PFSK-1 (cell line): ENCODE measurements around the gene TAF9.

ENCODE experiments used
- FOXP2 ChIP-seq: optimal IDR thresholded peaks from 2 replicates; pipeline ENCODE3; 2011; ENCODE audit warnings: borderline replicate concordance, control low read depth, inconsistent platforms; ENCODE audit not compliant: insufficient read depth; ENCODE audit errors: extremely low read length, extremely low read depth
- POLR2AphosphoS5 ChIP-seq: IDR thresholded peaks from 2 replicates; pipeline ENCODE4 v1.6.1; 2012; ENCODE audit warnings: low read depth, mild to moderate bottlenecking, control low read depth, low read length, moderate library complexity
- SIN3A ChIP-seq: IDR thresholded peaks from 2 replicates; pipeline ENCODE4 v1.6.1; 2012; ENCODE audit warnings: mild to moderate bottlenecking, low read length, moderate library complexity, borderline replicate concordance; ENCODE audit not compliant: insufficient read depth
- TAF1 ChIP-seq: IDR thresholded peaks from 2 replicates; pipeline ENCODE4 v1.6.1; 2012; ENCODE audit warnings: low read length, control low read depth, borderline replicate concordance; ENCODE audit not compliant: insufficient read depth
- TF ChIP-seq, protein P1 (sequence below), 2 experiments: IDR thresholded peaks; 2 replicates each; pipeline versions ENCODE4 v1.6.1 to v1.8.0; 2011 to 2012; ENCODE audit warnings: low read depth in 2 of 2, low read length in 2 of 2, control low read depth in 1 of 2, inconsistent platforms in 1 of 2, mild to moderate bottlenecking in 1 of 2, moderate library complexity in 1 of 2; ENCODE audit not compliant: insufficient read depth in 1 of 2

TAF9 gene

GRCh38 chr5:69317391-69317790 lies 51.9 kb downstream of the TAF9 start:
- no peak for TF ChIP-seq TAF1
- TF ChIP-seq, protein P1, sequence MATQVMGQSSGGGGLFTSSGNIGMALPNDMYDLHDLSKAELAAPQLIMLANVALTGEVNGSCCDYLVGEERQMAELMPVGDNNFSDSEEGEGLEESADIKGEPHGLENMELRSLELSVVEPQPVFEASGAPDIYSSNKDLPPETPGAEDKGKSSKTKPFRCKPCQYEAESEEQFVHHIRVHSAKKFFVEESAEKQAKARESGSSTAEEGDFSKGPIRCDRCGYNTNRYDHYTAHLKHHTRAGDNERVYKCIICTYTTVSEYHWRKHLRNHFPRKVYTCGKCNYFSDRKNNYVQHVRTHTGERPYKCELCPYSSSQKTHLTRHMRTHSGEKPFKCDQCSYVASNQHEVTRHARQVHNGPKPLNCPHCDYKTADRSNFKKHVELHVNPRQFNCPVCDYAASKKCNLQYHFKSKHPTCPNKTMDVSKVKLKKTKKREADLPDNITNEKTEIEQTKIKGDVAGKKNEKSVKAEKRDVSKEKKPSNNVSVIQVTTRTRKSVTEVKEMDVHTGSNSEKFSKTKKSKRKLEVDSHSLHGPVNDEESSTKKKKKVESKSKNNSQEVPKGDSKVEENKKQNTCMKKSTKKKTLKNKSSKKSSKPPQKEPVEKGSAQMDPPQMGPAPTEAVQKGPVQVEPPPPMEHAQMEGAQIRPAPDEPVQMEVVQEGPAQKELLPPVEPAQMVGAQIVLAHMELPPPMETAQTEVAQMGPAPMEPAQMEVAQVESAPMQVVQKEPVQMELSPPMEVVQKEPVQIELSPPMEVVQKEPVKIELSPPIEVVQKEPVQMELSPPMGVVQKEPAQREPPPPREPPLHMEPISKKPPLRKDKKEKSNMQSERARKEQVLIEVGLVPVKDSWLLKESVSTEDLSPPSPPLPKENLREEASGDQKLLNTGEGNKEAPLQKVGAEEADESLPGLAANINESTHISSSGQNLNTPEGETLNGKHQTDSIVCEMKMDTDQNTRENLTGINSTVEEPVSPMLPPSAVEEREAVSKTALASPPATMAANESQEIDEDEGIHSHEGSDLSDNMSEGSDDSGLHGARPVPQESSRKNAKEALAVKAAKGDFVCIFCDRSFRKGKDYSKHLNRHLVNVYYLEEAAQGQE (IDR thresholded peaks at IDR 0.05; ENCODE audit: insufficient read depth in 1 of 2, low read depth in 2 of 2, low read length in 2 of 2): no peak
- TF ChIP-seq POLR2AphosphoS5: no peak
- TF ChIP-seq FOXP2: no peak
- no peak for TF ChIP-seq SIN3A

DNA sequence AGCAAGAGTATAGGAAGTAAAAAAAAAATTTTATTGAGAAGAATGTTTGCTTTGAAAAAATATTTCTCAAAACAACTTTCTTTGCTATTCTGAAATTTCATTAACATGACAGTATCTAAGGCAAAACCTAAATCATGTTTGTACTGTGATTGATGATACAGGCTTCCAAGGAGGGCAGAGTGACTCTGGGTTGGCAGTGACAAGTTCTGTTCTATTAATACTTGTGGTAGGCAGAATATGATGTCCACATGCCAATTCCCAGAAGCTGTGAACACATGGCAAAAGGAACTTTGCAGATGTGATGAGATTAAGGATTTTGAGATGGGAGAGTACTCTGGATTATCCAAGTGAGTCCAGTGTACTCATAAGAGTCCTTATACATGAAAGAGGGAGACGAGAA lies 53.3 kb downstream of the TAF9 start:
- no peak for TF ChIP-seq SIN3A
- no peak for TF ChIP-seq TAF1
- no peak for TF ChIP-seq FOXP2
- TF ChIP-seq POLR2AphosphoS5: no peak
- TF ChIP-seq, protein P1 (IDR thresholded peaks at IDR 0.05; ENCODE audit: insufficient read depth in 1 of 2, low read depth in 2 of 2, low read length in 2 of 2): no peak
